Sigmoid colon (tissue), 7 donors: ENCODE measurements around the gene ARL6IP4. TPM values are rescaled to one million over a fixed set of nuclear protein-coding genes. Genes with fewer than 3 reads are reported as not detected.

Source experiments
- DNase-seq: peaks from one replicate; pipeline ENCODE4 v3.0.0-alpha.2; 2019
- H3K27ac ChIP-seq, 4 donors: fragments of 200-600 bp; sonication (generic); one replicate each; pipeline ENCODE4 v1.5.1; 2016 to 2019; ENCODE audit warnings: mild to moderate bottlenecking in 1 of 4
- H3K27me3 ChIP-seq, 3 donors: fragments of 200-600 bp; sonication (generic); one replicate each; pipeline ENCODE4 v1.5.1; 2019; ENCODE audit warnings: mild to moderate bottlenecking in 1 of 3
- H3K36me3 ChIP-seq, 4 donors: fragments of 200-600 bp; sonication (generic); one replicate each; pipeline ENCODE4 v1.5.1; 2016 to 2019
- H3K4me1 ChIP-seq, 4 donors: fragments of 200-600 bp; sonication (generic); one replicate each; pipeline ENCODE4 v1.5.1; 2017 to 2019
- H3K4me3 ChIP-seq, 4 donors: fragments of 200-600 bp; sonication (generic); one replicate each; pipeline ENCODE4 v1.5.1; 2017 to 2019; ENCODE audit warnings: mild to moderate bottlenecking in 2 of 4, moderate library complexity in 1 of 4
- H3K9me3 ChIP-seq, 4 donors: fragments of 200-600 bp in 3 of 4; sonication (generic) in 3 of 4; one replicate each; pipeline versions ENCODE4 v1.5.1 to v1.6.1; 2013 to 2019
- EP300 ChIP-seq, 4 donors: sonication (generic); formaldehyde crosslinking; IDR thresholded peaks; one replicate each; pipeline ENCODE4 v1.6.1; 2017; ENCODE audit warnings: antibody characterized with exemption in 4 of 4
- POLR2A ChIP-seq, 2 donors: fragments of 450-650 bp; IDR thresholded peaks; one replicate each; pipeline ENCODE4 v1.6.1; 2016; ENCODE audit warnings: antibody characterized with exemption in 2 of 2, mild to moderate bottlenecking in 2 of 2, moderate library complexity in 2 of 2
- POLR2AphosphoS5 ChIP-seq, 4 donors: sonication (generic); formaldehyde crosslinking; IDR thresholded peaks; one replicate each; pipeline ENCODE4 v1.6.1; 2017; ENCODE audit warnings: antibody characterized with exemption in 4 of 4
- WGBS, 2 donors: extraction: QIAGEN DNeasy Blood & Tissue Kit; methylation state at CpG; one replicate each; pipeline ENCODE4 v1.1.7; 2013; 5-methylcytosine and 5-hydroxymethylcytosine counted together
- intact Hi-C: fragments of 100-400 bp; cut with DNase I; formaldehyde crosslinking; loops from one replicate; pipeline ENCODE4 v1.15.1; 2023
- polyA plus RNA-seq, 3 donors: library from polyadenylated mRNA; stranded (reverse); fragments of 200-250 nt; gene quantifications; one replicate each; pipeline ENCODE4 v1.2.3, GENCODE V29; 2013
- total RNA-seq, 4 donors: library from RNA; depleted of rRNA; stranded (reverse); fragments of >200 nt; gene quantifications; one replicate each; pipeline ENCODE4 v1.1.0, GENCODE V29; 2016
- TF ChIP-seq, protein P1 (sequence below), 4 experiments: fragments of 450-650 bp in 3 of 4; fragments of 200-600 bp in 1 of 4; IDR thresholded peaks; one replicate each; pipeline ENCODE4 v1.5.1; 2016 to 2019; ENCODE audit warnings: antibody characterized with exemption in 4 of 4, mild to moderate bottlenecking in 3 of 4, moderate library complexity in 2 of 4
- donor health status: healthy with polysubstance abuse.
- donor health status: Bipolar disorder and iron deficiency.
- donor health status: healthy.

ARL6IP4 gene
- total and polyA plus RNA-seq, 7 donors: 211 to 358 (median 312) TPM

GRCh38 chr12:122951406-122951805, 29.1 kb upstream of the ARL6IP4 start:
- no peak for TF ChIP-seq POLR2A (IDR thresholded peaks at IDR 0.05)
- no peak for TF ChIP-seq EP300 (IDR thresholded peaks at IDR 0.05)
- no peak for TF ChIP-seq POLR2AphosphoS5 (IDR thresholded peaks at IDR 0.05)
- TF ChIP-seq, protein P1, sequence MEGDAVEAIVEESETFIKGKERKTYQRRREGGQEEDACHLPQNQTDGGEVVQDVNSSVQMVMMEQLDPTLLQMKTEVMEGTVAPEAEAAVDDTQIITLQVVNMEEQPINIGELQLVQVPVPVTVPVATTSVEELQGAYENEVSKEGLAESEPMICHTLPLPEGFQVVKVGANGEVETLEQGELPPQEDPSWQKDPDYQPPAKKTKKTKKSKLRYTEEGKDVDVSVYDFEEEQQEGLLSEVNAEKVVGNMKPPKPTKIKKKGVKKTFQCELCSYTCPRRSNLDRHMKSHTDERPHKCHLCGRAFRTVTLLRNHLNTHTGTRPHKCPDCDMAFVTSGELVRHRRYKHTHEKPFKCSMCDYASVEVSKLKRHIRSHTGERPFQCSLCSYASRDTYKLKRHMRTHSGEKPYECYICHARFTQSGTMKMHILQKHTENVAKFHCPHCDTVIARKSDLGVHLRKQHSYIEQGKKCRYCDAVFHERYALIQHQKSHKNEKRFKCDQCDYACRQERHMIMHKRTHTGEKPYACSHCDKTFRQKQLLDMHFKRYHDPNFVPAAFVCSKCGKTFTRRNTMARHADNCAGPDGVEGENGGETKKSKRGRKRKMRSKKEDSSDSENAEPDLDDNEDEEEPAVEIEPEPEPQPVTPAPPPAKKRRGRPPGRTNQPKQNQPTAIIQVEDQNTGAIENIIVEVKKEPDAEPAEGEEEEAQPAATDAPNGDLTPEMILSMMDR (IDR thresholded peaks at IDR 0.05): no peak
- H3K9me3 ChIP-seq: no peaks in the 10 kb centered on the region
- no peak for DNase-seq
- H3K27me3 ChIP-seq: no peaks in the 10 kb centered on the region
- 33 to 75% methylated on average over 9 of the region's 9 CpGs for WGBS, 2 donors
- H3K4me3 ChIP-seq: no peak overlapping the region
- H3K4me1 ChIP-seq: peaks cover 0 to 9% (median 3%) of the 10 kb centered on the region in 4 donors
- H3K27ac ChIP-seq: no peak overlapping the region
- intact Hi-C loops: no loop called here
- no peaks in the 10 kb centered on the region for H3K36me3 ChIP-seq

DNA sequence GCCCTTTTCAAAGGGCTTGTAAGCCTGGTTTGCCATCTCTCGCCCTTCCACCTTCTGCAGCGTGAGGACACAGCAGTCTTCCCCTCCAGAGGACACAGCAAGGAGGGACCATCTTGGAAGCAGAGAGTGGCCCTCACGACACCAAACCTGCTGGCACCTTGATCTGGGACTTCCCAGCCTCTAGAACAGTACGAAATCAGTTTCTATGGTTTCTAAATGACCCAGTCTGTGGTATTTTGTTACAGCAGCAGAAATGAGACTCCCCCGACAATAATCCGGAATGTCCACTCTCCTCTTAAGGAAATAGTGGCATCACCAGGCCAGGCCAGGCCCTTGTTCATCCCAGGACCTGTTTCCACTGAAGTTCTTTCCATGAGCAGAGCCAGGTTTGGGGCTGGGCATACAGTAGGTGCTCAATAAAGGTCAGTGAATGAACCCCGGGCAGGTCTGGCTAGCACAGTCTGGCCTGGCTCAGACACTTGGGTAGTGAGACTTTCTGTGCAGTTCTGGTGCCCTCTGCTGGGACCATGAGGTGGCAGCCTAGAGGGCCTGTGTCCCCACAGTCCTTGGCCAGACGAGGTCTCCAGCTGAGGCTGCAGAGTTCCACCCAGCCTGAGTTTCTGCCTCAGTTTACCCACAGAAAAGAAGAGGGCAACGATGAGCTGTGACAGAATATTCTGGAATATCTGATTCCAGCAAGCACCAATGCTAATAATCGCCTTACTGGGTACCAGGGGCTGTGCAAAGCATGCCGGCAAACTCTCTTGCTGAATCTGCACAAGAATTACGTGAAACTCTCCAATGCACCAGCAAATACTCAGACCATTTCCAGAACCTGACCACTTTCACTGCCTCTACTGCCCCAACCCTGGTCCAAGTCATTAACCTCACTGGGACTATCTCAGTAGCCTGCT, 28.2 kb upstream of the ARL6IP4 start:
- peaks cover 0 to 3% (median under 1%) of the 10 kb centered on the region in 4 donors for H3K4me1 ChIP-seq
- peak in 1 of 4 donors; percentile 4 for TF ChIP-seq POLR2AphosphoS5 (IDR thresholded peaks at IDR 0.05)
- TF ChIP-seq POLR2A (IDR thresholded peaks at IDR 0.05): no peak
- TF ChIP-seq, protein P1 (IDR thresholded peaks at IDR 0.05): peak; percentile 67 to 83 (median 80)
- no peaks in the 10 kb centered on the region for H3K36me3 ChIP-seq
- 65 to 71% methylated on average over 12 of the region's 12 CpGs for WGBS, 2 donors
- no peaks in the 10 kb centered on the region for H3K9me3 ChIP-seq
- no peak overlapping the region for H3K27ac ChIP-seq
- peak; percentile 80 for DNase-seq
- intact Hi-C loops: loop anchor here (1.0 kb wide), 2 partner anchors 92 to 159 kb away; no protein-coding TSS in a partner anchor
- no peak overlapping the region for H3K4me3 ChIP-seq
- H3K27me3 ChIP-seq: no peaks in the 10 kb centered on the region

DNA sequence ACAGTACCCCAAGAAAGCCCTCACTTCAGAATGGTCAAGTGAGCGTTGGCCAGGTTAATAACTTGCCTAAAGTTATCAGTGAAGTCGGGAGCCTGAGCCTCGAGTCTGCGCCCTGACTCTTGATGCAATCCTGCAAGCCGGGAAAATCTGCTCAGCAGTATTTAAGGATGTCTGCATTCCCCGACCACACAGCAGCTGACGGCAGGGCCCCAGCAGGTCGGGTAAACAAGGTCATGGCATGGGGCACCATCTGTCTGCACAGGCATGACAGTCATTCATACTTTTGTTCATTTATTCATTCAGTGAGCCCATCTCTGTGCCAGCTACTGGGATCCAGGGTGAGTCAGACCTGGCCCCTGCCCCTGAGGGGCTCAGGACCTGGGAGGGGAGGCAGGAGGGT, 25.3 kb upstream of the ARL6IP4 start:
- WGBS, 2 donors: 81 to 85% methylated on average over 8 of the region's 8 CpGs
- intact Hi-C loops: no loop called here

DNA sequence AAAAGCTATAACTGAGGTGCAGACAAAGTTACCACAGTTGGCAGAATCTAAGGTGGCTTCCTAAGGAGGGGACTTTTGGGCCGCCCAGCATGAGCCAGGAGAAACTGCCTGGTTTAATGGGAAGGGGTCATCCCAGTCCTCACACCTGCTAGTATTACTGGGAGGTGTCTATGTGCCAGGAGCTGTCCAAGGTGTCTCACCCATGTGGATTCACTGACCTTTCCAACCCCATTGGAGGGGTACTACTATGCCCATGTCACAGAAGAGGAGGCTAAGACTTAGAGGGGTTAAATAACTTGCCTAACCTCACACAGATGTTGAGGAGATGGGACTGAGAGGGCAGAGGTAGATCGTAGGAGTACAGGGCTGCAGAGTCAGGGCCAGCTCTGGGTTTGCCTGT, 24.4 kb upstream of the ARL6IP4 start:
- Histone ChIP-seq H3K9me3 (no peaks in the 10 kb centered on the region), H3K4me3 (no peak overlapping the region), H3K27me3 (no peaks in the 10 kb centered on the region), H3K27ac (no peak overlapping the region), H3K36me3 (peaks cover 0 to 18% (median 6%) of the 10 kb centered on the region in 4 donors), H3K4me1 (no peaks in the 10 kb centered on the region)
- no peak for DNase-seq
- 85 to 86% methylated on average over 2 of the region's 2 CpGs for WGBS, 2 donors
- TF ChIP-seq, protein P1 (IDR thresholded peaks at IDR 0.05): no peak
- TF ChIP-seq POLR2AphosphoS5 (IDR thresholded peaks at IDR 0.05) (no peak), POLR2A (IDR thresholded peaks at IDR 0.05) (no peak), EP300 (IDR thresholded peaks at IDR 0.05) (no peak)
- intact Hi-C loops: no loop called here

More for the DNA sequence above, 25.3 kb upstream of the ARL6IP4 start:
- no peak for DNase-seq
- Histone ChIP-seq H3K9me3 (no peaks in the 10 kb centered on the region), H3K27me3 (no peaks in the 10 kb centered on the region), H3K4me1 (no peaks in the 10 kb centered on the region), H3K4me3 (no peak overlapping the region), H3K27ac (no peak overlapping the region), H3K36me3 (peaks cover 0 to 16% (median 6%) of the 10 kb centered on the region in 4 donors)
- no peak for TF ChIP-seq EP300 (IDR thresholded peaks at IDR 0.05)
- no peak for TF ChIP-seq POLR2A (IDR thresholded peaks at IDR 0.05)
- TF ChIP-seq, protein P1 (IDR thresholded peaks at IDR 0.05): no peak
- no peak for TF ChIP-seq POLR2AphosphoS5 (IDR thresholded peaks at IDR 0.05)
